Measurements from ENCODE around the gene GCAT. TPM values are rescaled to one million over a fixed set of nuclear protein-coding genes. Genes with fewer than 3 reads are reported as not detected.

The GCAT gene
- total and polyA plus RNA-seq, 10 of the 15 experiments (the other 5 are each of a cell fraction or from before 2014, with no cell fraction given) = 0.95 to 34.3 (median 15.3) TPM

DNA sequence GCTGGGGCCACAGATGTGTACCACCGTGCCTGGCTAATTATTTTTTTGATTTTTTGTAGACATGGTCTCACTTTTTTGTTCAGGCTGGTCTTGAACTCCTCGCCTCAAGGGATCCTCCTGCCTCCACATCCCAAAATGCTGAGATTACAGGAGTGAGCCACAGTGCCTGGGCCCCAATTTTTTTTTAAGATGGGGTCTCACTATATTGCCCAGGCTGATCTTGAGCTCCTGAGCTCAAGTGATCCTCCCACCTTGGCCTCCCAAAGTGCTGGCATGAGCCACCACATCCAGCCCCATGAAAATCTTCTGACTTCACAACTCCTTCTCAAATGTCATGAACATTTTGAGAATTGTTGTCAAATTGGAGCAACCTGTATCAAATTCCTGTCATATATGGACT lies 38.7 kb downstream of the GCAT start (continued):
- TF ChIP-seq FOXM1 (IDR thresholded peaks at IDR 0.05; ENCODE audit: low read depth, low read length) = no peak
- no peak for TF ChIP-seq MTA2 (IDR thresholded peaks at IDR 0.05; ENCODE audit: low read depth)
- no peak for TF ChIP-seq HDAC6 (IDR thresholded peaks at IDR 0.05; ENCODE audit: unreplicated experiment)
- TF ChIP-seq HDAC2 (IDR thresholded peaks at IDR 0.05) = no peak
- TF ChIP-seq, protein P1, sequence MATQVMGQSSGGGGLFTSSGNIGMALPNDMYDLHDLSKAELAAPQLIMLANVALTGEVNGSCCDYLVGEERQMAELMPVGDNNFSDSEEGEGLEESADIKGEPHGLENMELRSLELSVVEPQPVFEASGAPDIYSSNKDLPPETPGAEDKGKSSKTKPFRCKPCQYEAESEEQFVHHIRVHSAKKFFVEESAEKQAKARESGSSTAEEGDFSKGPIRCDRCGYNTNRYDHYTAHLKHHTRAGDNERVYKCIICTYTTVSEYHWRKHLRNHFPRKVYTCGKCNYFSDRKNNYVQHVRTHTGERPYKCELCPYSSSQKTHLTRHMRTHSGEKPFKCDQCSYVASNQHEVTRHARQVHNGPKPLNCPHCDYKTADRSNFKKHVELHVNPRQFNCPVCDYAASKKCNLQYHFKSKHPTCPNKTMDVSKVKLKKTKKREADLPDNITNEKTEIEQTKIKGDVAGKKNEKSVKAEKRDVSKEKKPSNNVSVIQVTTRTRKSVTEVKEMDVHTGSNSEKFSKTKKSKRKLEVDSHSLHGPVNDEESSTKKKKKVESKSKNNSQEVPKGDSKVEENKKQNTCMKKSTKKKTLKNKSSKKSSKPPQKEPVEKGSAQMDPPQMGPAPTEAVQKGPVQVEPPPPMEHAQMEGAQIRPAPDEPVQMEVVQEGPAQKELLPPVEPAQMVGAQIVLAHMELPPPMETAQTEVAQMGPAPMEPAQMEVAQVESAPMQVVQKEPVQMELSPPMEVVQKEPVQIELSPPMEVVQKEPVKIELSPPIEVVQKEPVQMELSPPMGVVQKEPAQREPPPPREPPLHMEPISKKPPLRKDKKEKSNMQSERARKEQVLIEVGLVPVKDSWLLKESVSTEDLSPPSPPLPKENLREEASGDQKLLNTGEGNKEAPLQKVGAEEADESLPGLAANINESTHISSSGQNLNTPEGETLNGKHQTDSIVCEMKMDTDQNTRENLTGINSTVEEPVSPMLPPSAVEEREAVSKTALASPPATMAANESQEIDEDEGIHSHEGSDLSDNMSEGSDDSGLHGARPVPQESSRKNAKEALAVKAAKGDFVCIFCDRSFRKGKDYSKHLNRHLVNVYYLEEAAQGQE (IDR thresholded peaks at IDR 0.05; ENCODE audit: low read depth, low read length) = no peak
- TF ChIP-seq ZSCAN29 (IDR thresholded peaks at IDR 0.05) = no peak
- TF ChIP-seq, protein P2, sequence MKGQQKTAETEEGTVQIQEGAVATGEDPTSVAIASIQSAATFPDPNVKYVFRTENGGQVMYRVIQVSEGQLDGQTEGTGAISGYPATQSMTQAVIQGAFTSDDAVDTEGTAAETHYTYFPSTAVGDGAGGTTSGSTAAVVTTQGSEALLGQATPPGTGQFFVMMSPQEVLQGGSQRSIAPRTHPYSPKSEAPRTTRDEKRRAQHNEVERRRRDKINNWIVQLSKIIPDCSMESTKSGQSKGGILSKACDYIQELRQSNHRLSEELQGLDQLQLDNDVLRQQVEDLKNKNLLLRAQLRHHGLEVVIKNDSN (IDR thresholded peaks at IDR 0.05; ENCODE audit: borderline replicate concordance, extremely low read length, insufficient read depth, low read depth, low read length) = no peak

DNA sequence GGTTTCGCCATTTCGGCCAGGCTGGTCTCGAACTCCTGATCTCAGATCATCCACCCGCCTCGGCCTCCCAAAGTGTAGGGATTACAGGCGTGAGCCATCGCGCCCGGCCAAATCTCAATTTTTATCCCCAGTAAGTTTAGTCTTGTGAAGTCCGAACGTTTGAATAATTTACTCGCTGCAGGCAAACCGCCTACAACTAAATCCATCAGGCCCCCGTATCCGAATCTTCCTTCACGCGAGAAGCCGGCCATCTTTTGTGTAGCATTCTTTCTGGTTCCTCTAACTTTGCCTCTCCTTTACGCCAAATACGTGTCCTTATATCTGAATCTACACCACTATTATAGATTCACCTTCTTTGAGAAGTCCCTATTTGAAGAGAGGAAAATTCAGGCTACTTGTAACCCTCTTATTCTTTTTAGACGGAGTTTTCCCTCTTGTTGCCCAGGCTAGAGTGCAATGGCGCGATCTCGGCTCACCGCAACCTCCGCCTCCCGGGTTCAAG lies 40.9 kb downstream of the GCAT start:
- H2AFZ ChIP-seq (ENCODE audit: control insufficient read depth, low read depth, low read length) = peak overlapping the region; percentile 56
- DNase-seq (ENCODE audit: low read depth, low spot score) = no peak
- FAIRE-seq = no peak
- no peaks in the 10 kb centered on the region for H3K27me3 ChIP-seq (replicated peaks in 1 of 2; ENCODE audit: control insufficient read depth in 2 of 2, insufficient read depth in 2 of 2, low read length in 1 of 2)
- intact Hi-C loops (cut with micrococcal nuclease; ENCODE audit: unreplicated experiment) (loop anchor here (10.0 kb wide), 1 partner anchor 906 kb away; the partner anchor contains the start of gene SUN2), in situ Hi-C loops (cut with MboI) (no loop called here)
- TSS peak; percentile 96 for BruUV-seq (replicated peaks)
- CTCF ChIA-PET = interaction anchor here (1.5 to 1.8 kb wide), 3 partner anchors 13 to 31 kb away, joined by 6 to 11 read pairs (median 8); no protein-coding TSS in a partner anchor
- POLR2A ChIA-PET = interaction anchor here (1.5 to 1.8 kb wide), 2 partner anchors 48 to 57 kb away, joined by 3 to 4 read pairs; partner anchors contain the start of gene MICALL1
- peaks cover 3% of the 10 kb centered on the region; the same call in 1 of the 2 replicates for H3K4me1 ChIP-seq (ENCODE audit: control insufficient read depth, insufficient read depth, low read length)
- no peak for ATAC-seq
- H3K79me2 ChIP-seq (ENCODE audit: control insufficient read depth, insufficient read depth, low read length) = peaks cover 47% of the 10 kb centered on the region
- RAD21 ChIA-PET (ENCODE audit: unreplicated experiment) = no interaction called here
- peaks cover 2% of the 10 kb centered on the region; the same call in 2 of the 3 replicates for H3K9me3 ChIP-seq (replicated peaks; ENCODE audit: control insufficient read depth, insufficient read depth, low read length)
- H3K27ac ChIP-seq (ENCODE audit: control insufficient read depth, insufficient read depth) = peak overlapping the region; percentile 81
- SMC1A ChIA-PET (ENCODE audit: uncharacterized antibody, unreplicated experiment) = no interaction called here
- peaks cover 7 to 20% of the 10 kb centered on the region in 2 experiments for H3K36me3 ChIP-seq (ENCODE audit: control insufficient read depth in 2 of 2, insufficient read depth in 2 of 2, low read length in 1 of 2)
- peak overlapping the region; percentile 66 for H3K4me2 ChIP-seq (ENCODE audit: control insufficient read depth, insufficient read depth)
- H3K4me3 ChIP-seq = peak overlapping the region; percentile 90
- 62% methylated on average over 27 of the region's 27 CpGs for WGBS (ENCODE audit: insufficient coverage, insufficient replicate concordance, low lambda C conversion rate, missing lambda C conversion rate)
- H3K9ac ChIP-seq (ENCODE audit: control insufficient read depth, insufficient read depth, low read length) = peak overlapping the region; percentile 86
- no peaks in the 10 kb centered on the region; the same call in 1 of the 2 replicates for H4K20me1 ChIP-seq (ENCODE audit: control insufficient read depth, insufficient read depth)
- TF ChIP-seq, protein P3, sequence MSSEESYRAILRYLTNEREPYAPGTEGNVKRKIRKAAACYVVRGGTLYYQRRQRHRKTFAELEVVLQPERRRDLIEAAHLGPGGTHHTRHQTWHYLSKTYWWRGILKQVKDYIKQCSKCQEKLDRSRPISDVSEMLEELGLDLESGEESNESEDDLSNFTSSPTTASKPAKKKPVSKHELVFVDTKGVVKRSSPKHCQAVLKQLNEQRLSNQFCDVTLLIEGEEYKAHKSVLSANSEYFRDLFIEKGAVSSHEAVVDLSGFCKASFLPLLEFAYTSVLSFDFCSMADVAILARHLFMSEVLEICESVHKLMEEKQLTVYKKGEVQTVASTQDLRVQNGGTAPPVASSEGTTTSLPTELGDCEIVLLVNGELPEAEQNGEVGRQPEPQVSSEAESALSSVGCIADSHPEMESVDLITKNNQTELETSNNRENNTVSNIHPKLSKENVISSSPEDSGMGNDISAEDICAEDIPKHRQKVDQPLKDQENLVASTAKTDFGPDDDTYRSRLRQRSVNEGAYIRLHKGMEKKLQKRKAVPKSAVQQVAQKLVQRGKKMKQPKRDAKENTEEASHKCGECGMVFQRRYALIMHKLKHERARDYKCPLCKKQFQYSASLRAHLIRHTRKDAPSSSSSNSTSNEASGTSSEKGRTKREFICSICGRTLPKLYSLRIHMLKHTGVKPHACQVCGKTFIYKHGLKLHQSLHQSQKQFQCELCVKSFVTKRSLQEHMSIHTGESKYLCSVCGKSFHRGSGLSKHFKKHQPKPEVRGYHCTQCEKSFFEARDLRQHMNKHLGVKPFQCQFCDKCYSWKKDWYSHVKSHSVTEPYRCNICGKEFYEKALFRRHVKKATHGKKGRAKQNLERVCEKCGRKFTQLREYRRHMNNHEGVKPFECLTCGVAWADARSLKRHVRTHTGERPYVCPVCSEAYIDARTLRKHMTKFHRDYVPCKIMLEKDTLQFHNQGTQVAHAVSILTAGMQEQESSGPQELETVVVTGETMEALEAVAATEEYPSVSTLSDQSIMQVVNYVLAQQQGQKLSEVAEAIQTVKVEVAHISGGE (CRISPR knock-in tag; IDR thresholded peaks at IDR 0.05) = no peak
- no peak for TF ChIP-seq RELA (IDR thresholded peaks at IDR 0.05; ENCODE audit: borderline replicate concordance, partially characterized antibody)

Data from GM12878 (cell line).